NK-92 (cell line): ENCODE measurements around the gene RICTOR.

ENCODE experiments used
- DNase-seq: peaks from one replicate; lab custom pipeline; 2025; ENCODE audit not compliant: unreplicated experiment; lab: John Stamatoyannopoulos, UW

The RICTOR gene

GRCh38 chr5:38938424-38938823 lies 135.8 kb downstream of the RICTOR start:
- DNase-seq: no peak

- DNase-seq: no peak
Observed at GRCh38 chr5:38936269-38936668, 137.9 kb downstream of the RICTOR start.

- DNase-seq: no peak
Observed at GRCh38 chr5:38935437-38935836, 138.8 kb downstream of the RICTOR start.

- no peak for DNase-seq
Observed at GRCh38 chr5:38932854-38933408, 141.3 kb downstream of the RICTOR start.

- DNase-seq: no peak
Observed at GRCh38 chr5:38931731-38932130, 142.5 kb downstream of the RICTOR start.

- DNase-seq: no peak
Observed at GRCh38 chr5:38929838-38930237, 144.4 kb downstream of the RICTOR start.

GRCh38 chr5:38927470-38927869 lies 146.7 kb downstream of the RICTOR start:
- DNase-seq: no peak

GRCh38 chr5:38926121-38926520 lies 148.1 kb downstream of the RICTOR start:
- DNase-seq: no peak

GRCh38 chr5:38925154-38925925 lies 148.9 kb downstream of the RICTOR start:
- DNase-seq: no peak

GRCh38 chr5:38923661-38924451 lies 150.3 kb downstream of the RICTOR start:
- no peak for DNase-seq

GRCh38 chr5:38922199-38922598 lies 152.0 kb downstream of the RICTOR start:
- no peak for DNase-seq

- DNase-seq: no peak
Observed at GRCh38 chr5:38921174-38921573, 153.0 kb downstream of the RICTOR start.

- DNase-seq: no peak
Observed at GRCh38 chr5:38916802-38917201, 157.4 kb downstream of the RICTOR start.

GRCh38 chr5:38913714-38914113 lies 160.5 kb downstream of the RICTOR start:
- no peak for DNase-seq

- no peak for DNase-seq
Observed at GRCh38 chr5:38911933-38912332, 162.3 kb downstream of the RICTOR start.

- no peak for DNase-seq
Observed at GRCh38 chr5:38906503-38906902, 167.7 kb downstream of the RICTOR start.

GRCh38 chr5:38905516-38905915 lies 168.7 kb downstream of the RICTOR start:
- no peak for DNase-seq

- no peak for DNase-seq
Observed at GRCh38 chr5:38899936-38900335, 174.3 kb downstream of the RICTOR start.

- DNase-seq: no peak
Observed at GRCh38 chr5:38896760-38897159, 177.4 kb downstream of the RICTOR start.

- no peak for DNase-seq
Observed at GRCh38 chr5:38892363-38892762, 181.8 kb downstream of the RICTOR start.

- no peak for DNase-seq
Observed at GRCh38 chr5:38891563-38891962, 182.6 kb downstream of the RICTOR start.

- no peak for DNase-seq
Observed at GRCh38 chr5:38889424-38889823, 184.8 kb downstream of the RICTOR start.
